Measurements from ENCODE around the gene NCKAP5. TPM values are rescaled to one million over a fixed set of nuclear protein-coding genes. Genes with fewer than 3 reads are reported as not detected.

The NCKAP5 gene
- total and polyA plus RNA-seq, 9 of the 15 experiments (the other 6 are each of a cell fraction or from before 2014, with no cell fraction given): not detected

DNA sequence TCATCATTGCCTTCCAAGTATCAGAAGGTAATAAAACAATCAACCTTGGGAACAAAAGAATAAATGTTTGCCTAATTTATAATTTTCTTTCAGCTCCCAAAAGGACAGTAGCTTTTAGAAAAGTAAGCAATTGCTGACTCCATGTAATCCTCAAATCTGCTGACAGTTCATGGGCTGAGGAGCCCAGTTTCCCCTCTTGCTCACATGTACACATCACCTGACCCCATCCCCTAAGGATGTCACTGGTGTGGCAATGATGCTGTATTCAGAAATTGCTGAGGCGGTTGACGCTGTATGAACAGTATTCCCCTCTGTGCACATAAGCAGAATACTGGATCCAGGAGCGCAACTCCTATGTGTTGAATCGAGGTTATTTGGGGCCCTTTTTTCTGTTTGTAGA is 842.1 kb downstream of the NCKAP5 start:
- BruUV-seq (replicated peaks): no TSS peak
- WGBS (ENCODE audit: insufficient coverage, low coverage, missing lambda C conversion rate): 0% methylated on average over 4 of the region's 4 CpGs
- no peak overlapping the region for H2AFZ ChIP-seq (ENCODE audit: low read depth, low read length)
- H3K27me3 ChIP-seq (ENCODE audit: control insufficient read depth in 2 of 2, insufficient read depth in 2 of 2, low read length in 2 of 2): no peaks in the 10 kb centered on the region; a peak in 1 of 5 replicates
- in situ Hi-C loops (cut with MboI): no loop called here
- TF ChIP-seq ZNF134 (CRISPR knock-in tag; conservative IDR thresholded peaks at IDR 0.05) (no peak), SUPT5H (IDR thresholded peaks at IDR 0.05) (no peak), RBM14 (IDR thresholded peaks at IDR 0.05; ENCODE audit: borderline replicate concordance, insufficient read depth, low read depth, low read length) (no peak), WHSC1 (IDR thresholded peaks at IDR 0.05; ENCODE audit: low read length) (no peak), CBFB (CRISPR knock-in tag; IDR thresholded peaks at IDR 0.05) (no peak), HCFC1 (IDR thresholded peaks at IDR 0.05; ENCODE audit: low read depth, low read length) (no peak)
- TF ChIP-seq, protein P1, sequence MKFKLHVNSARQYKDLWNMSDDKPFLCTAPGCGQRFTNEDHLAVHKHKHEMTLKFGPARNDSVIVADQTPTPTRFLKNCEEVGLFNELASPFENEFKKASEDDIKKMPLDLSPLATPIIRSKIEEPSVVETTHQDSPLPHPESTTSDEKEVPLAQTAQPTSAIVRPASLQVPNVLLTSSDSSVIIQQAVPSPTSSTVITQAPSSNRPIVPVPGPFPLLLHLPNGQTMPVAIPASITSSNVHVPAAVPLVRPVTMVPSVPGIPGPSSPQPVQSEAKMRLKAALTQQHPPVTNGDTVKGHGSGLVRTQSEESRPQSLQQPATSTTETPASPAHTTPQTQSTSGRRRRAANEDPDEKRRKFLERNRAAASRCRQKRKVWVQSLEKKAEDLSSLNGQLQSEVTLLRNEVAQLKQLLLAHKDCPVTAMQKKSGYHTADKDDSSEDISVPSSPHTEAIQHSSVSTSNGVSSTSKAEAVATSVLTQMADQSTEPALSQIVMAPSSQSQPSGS (CRISPR knock-in tag; IDR thresholded peaks at IDR 0.05): no peak
- POLR2A ChIA-PET: no interaction called here
- no peak overlapping the region for H3K4me3 ChIP-seq
- H3K9me3 ChIP-seq (replicated peaks; ENCODE audit: control insufficient read depth, insufficient read depth, low read depth, low read length): no peaks in the 10 kb centered on the region
- CTCF ChIA-PET (ENCODE audit: low intra/inter-chr PET ratio): no interaction called here
- H3K27ac ChIP-seq (ENCODE audit: extremely low read depth, low read depth, low read length): no peak overlapping the region
- H3K4me1 ChIP-seq (replicated peaks in 1 of 2; ENCODE audit: control insufficient read depth in 2 of 2, insufficient read depth in 2 of 2, low read length in 2 of 2): no peaks in the 10 kb centered on the region
- H3K79me2 ChIP-seq (ENCODE audit: control insufficient read depth, insufficient read depth, low read length): no peaks in the 10 kb centered on the region
- no peaks in the 10 kb centered on the region for H3K36me3 ChIP-seq (ENCODE audit: control insufficient read depth, insufficient read depth, low read length)
- no peak overlapping the region for H3K4me2 ChIP-seq (ENCODE audit: insufficient read depth, low read length)
- H4K20me1 ChIP-seq (replicated peaks; ENCODE audit: control insufficient read depth, insufficient read depth, low read length): no peaks in the 10 kb centered on the region
- intact Hi-C loops (cut with micrococcal nuclease): no loop called here
- FAIRE-seq (no peak), DNase-seq (ENCODE audit: extremely low read depth in 1 of 4, low spot score in 3 of 4) (no peak), ATAC-seq (no peak)
- H3K9ac ChIP-seq (ENCODE audit: insufficient read depth in 1 of 2, low read depth in 2 of 2, low read length in 2 of 2): no peak overlapping the region
- no peaks in the 10 kb centered on the region for H3K9me1 ChIP-seq (ENCODE audit: control insufficient read depth, insufficient read depth, low read length)

Measured in K562 (cell line).